Psoas muscle (tissue), 8 donors: ENCODE measurements around the gene VSIG10L2. TPM values are rescaled to one million over a fixed set of nuclear protein-coding genes. Genes with fewer than 3 reads are reported as not detected.
A peak's percentile ranks its signal among the peaks of the same experiment; 100 is the strongest.

ENCODE experiments used
- ATAC-seq, 4 donors: fragments of 200-7000 bp; cut with Tn5 transposase; one replicate each; pipeline ENCODE4 v1.9.1; 2020; ENCODE audit warnings: moderate library complexity in 3 of 4, mild to moderate bottlenecking in 2 of 4
- DNase-seq, 2 donors: peaks; one replicate each; pipeline ENCODE4 v3.0.0-alpha.2; 2020
- H3K27ac ChIP-seq: fragments of 200-600 bp; one replicate; pipeline ENCODE4 v1.8.0; 2022
- H3K27me3 ChIP-seq, 3 donors: fragments of 200-600 bp in 1 of 3; one replicate each; pipeline versions ENCODE4 v1.6.1 to v1.8.0; 2013 to 2022; ENCODE audit warnings: low read length in 2 of 3, mild to moderate bottlenecking in 2 of 3, moderate library complexity in 1 of 3; ENCODE audit not compliant: insufficient read depth in 3 of 3
- H3K36me3 ChIP-seq, 2 donors: fragments of 200-600 bp in 1 of 2; one replicate each; pipeline versions ENCODE4 v1.6.1 to v1.8.0; 2013 to 2022; ENCODE audit warnings: low read depth in 1 of 2, mild to moderate bottlenecking in 1 of 2, moderate library complexity in 1 of 2; ENCODE audit not compliant: insufficient read depth in 1 of 2
- H3K4me1 ChIP-seq: fragments of 200-600 bp; one replicate; pipeline ENCODE4 v1.8.0; 2022
- H3K4me3 ChIP-seq: fragments of 200-600 bp; one replicate; pipeline ENCODE4 v1.8.0; 2022; ENCODE audit warnings: mild to moderate bottlenecking
- H3K9me3 ChIP-seq: fragments of 200-600 bp; one replicate; pipeline ENCODE4 v1.8.0; 2022
- CTCF ChIP-seq: fragments of 200-600 bp; IDR thresholded peaks from one replicate; pipeline ENCODE4 v1.8.0; 2022; ENCODE audit warnings: antibody characterized with exemption
- WGBS, 3 donors: extraction: QIAGEN DNeasy Blood & Tissue Kit; methylation state at CpG; one replicate each; pipeline versions ENCODE4 v1.1.6 to v1.1.7; 2013; 5-methylcytosine and 5-hydroxymethylcytosine counted together
- intact Hi-C, 2 donors: fragments of 100-400 bp; cut with DNase I; formaldehyde crosslinking; loops; one replicate each; pipeline versions ENCODE4 v1.11.0 to v1.14.2; 2022
- polyA plus RNA-seq, 3 donors: library from polyadenylated mRNA; stranded (reverse); fragments of 200-250 nt; gene quantifications; one replicate each; pipeline ENCODE4 v1.2.3, GENCODE V29; 2013
- total RNA-seq, 4 donors: library from RNA; stranded (reverse); fragmentation: NEBNext Ultra II Directional in 2 of 4; extraction: Animal tissue kit (Norgen Biotek cat#: 25700) in 2 of 4; gene quantifications; one replicate each; pipeline versions ENCODE4 v1.2.1 to v1.2.4, GENCODE V29; 2021 to 2023
- donor health status: healthy with polysubstance abuse.
- donor health status: DM: no; HTN: no; CAD: no; lungs with moderate emphysema.
- donor health status: Bipolar disorder and iron deficiency.
- donor health status: healthy.
- donor health status: DM: yes; HTN: yes; CAD: no.
- donor health status: DM: no; HTN: no; CAD: no.
- donor health status: DM: no; HTN: no; CAD: no.
- donor health status: DM: yes; HTN: yes; CAD: no.

Gene VSIG10L2
- total and polyA plus RNA-seq, 7 donors: 0.21 TPM; not detected in 6

DNA sequence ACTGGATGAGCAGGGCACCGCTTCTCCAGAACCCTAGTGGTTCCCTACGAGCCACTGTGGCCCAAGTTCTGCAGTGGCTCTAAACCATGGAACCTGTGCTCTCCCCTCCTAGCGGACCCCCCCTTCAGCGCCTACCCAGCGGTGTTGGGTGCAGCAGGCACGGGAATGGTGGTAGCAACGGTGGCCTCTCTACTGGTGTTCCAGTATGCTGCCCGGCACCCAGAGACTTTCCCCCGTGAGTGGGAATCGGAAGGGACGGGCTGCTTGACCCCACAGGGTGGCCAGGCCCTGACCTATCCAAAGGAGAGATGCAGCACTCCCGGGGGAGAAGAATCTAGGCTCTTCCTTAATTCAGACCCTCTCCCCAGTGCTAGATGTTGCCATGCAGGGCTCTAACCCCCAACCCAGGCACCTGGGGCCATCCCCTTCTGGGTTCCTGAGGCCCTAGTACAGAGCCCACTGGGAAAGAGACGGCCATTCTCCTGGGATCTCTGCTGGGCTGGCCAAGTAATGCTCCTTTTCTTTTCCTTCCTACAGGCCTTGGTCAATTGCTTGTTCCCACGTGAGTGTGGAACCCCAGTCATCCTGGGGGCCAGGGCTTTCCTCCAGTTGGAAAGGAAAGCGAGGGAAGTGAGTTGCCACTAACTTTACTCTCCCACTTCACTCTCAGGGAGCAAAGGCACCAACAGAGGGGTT is 9.2 kb downstream of the VSIG10L2 start:
- ATAC-seq (no peak), DNase-seq (no peak)
- Histone ChIP-seq H3K36me3 (no peaks in the 10 kb centered on the region), H3K9me3 (no peaks in the 10 kb centered on the region), H3K27me3 (no peaks in the 10 kb centered on the region), H3K4me1 (no peaks in the 10 kb centered on the region), H3K27ac (no peak overlapping the region), H3K4me3 (no peak overlapping the region)
- no peak for TF ChIP-seq CTCF
- whole genome bisulfite sequencing, 3 donors: 91 to 95% (median 94%) methylated on average over 15 of the region's 15 CpGs
- intact Hi-C loops: no loop called here

GRCh38 chr11:125955856-125956255 is 10.0 kb downstream of the VSIG10L2 start:
- TF ChIP-seq CTCF: no peak
- H3K9me3 ChIP-seq: no peaks in the 10 kb centered on the region
- no peak overlapping the region for H3K4me3 ChIP-seq
- no peak for ATAC-seq
- no peaks in the 10 kb centered on the region for H3K36me3 ChIP-seq
- no peak for DNase-seq
- no peaks in the 10 kb centered on the region for H3K27me3 ChIP-seq
- intact Hi-C loops: no loop called here
- 90 to 97% (median 92%) methylated on average over 2 of the region's 2 CpGs for WGBS, 3 donors
- H3K27ac ChIP-seq: no peak overlapping the region
- no peaks in the 10 kb centered on the region for H3K4me1 ChIP-seq

DNA sequence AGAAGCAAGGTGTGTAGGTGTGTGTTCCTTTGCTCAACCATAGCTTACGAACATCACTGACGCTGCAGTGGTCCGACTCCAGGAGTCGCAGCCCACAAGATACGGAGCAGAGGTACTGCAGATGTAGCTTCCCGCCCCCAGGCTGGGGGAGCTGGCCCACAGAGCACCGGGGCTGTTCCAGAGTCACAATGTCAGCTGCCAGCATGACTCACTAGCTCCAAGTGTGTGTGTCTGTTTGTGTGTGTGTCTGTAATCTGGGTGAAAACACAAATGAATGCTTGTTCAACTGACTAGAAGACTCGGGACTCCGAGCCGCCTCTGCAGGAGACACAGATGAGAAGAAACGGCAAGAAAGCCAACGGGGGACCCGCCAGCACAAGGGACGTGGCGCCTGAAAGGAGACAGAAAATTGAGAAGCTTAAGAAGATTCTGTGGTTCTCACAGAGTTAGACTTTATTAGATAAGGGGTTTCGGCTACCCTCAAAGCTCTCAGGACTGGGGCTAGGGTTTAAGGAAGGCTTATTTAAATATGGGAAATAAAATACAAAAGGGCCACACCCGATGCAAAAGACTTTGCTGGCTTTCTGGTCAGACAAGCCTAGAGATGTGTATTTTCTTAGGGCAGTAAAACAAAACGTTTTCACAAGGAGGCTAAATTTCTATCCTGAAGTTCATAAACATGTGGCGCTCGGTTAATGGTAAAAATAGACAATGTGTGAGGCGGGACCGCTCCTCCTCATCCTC is 10.7 kb downstream of the VSIG10L2 start:
- Histone ChIP-seq H3K36me3 (peaks cover 0 to 4% of the 10 kb centered on the region in 2 donors), H3K4me1 (no peaks in the 10 kb centered on the region), H3K27me3 (no peaks in the 10 kb centered on the region), H3K27ac (no peak overlapping the region), H3K9me3 (no peaks in the 10 kb centered on the region), H3K4me3 (no peak overlapping the region)
- peak in 1 of 2 donors; percentile 61 for DNase-seq
- WGBS, 3 donors: 79 to 87% (median 81%) methylated on average over 22 of the region's 22 CpGs
- TF ChIP-seq CTCF: no peak
- intact Hi-C loops: no loop called here
- ATAC-seq: peak in 2 of 4 donors; percentile 28 to 33

DNA sequence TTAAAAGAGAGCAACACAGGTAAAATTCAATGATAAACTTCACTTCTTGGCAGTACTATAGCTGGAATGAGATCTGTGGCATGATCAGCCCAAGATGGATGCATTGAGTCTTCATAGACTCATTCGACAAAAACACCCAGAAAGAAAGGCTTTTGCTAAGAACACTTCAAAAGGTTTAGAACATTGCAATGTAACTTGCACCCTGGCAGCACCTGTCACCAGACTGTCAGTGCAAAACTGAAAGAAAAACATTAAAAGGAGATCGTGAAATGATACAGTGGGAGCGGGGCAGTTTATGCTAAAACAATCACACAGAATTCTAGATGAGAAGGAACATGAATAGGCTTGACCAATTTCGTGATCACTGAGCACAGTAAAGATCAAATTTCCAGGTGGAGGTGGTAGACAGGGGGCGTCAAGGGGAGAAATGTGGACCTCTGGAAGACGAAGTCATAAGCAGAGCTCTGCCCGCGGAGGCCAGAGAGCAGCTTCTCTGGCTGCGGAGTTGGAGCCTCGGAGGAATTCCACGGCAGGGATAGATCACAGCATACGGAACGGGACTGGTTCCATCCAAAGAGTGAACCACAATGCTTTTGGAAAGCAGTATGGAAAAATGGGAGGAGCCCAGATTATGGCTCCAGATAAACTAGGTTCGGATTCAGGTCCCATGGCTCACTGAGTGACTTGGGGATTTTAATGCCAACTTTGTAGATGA is 11.9 kb downstream of the VSIG10L2 start:
- Histone ChIP-seq H3K27ac (no peak overlapping the region), H3K27me3 (no peaks in the 10 kb centered on the region), H3K36me3 (peaks cover 0 to 7% of the 10 kb centered on the region in 2 donors), H3K9me3 (peaks cover 2% of the 10 kb centered on the region), H3K4me1 (no peaks in the 10 kb centered on the region), H3K4me3 (no peak overlapping the region)
- ATAC-seq (no peak), DNase-seq (no peak)
- 69 to 80% (median 77%) methylated on average over 14 of the region's 14 CpGs for WGBS, 3 donors
- no peak for TF ChIP-seq CTCF
- intact Hi-C loops: no loop called here
